HUDEP-2 (cell line): ENCODE data around the gene CHRNA9.
A peak's percentile ranks its signal among the peaks of the same experiment; 100 is the strongest.

Experiments
- DNase-seq, 76 experiments: peaks; one replicate each; lab custom pipeline; 2025; ENCODE audit not compliant: unreplicated experiment in 76 of 76; lab: John Stamatoyannopoulos, UW

The CHRNA9 gene

GRCh38 chr4:40333921-40334352, 1.2 kb upstream of the CHRNA9 start:
- no peak for DNase-seq

- DNase-seq = peak in 1 of 76 experiments; percentile 0
Observed at GRCh38 chr4:40335525-40335894, 377 bp downstream of the CHRNA9 start.

GRCh38 chr4:40337051-40337450, 1.9 kb downstream of the CHRNA9 start:
- DNase-seq = no peak

- DNase-seq = no peak
Observed at GRCh38 chr4:40337523-40337922, 2.4 kb downstream of the CHRNA9 start.

- no peak for DNase-seq
Observed at GRCh38 chr4:40340030-40340429, 4.9 kb downstream of the CHRNA9 start.

- no peak for DNase-seq
Observed at GRCh38 chr4:40347472-40347871, 12.3 kb downstream of the CHRNA9 start.

- no peak for DNase-seq
Observed at GRCh38 chr4:40348000-40348399, 12.9 kb downstream of the CHRNA9 start.

- no peak for DNase-seq
Observed at GRCh38 chr4:40349561-40350198, 14.5 kb downstream of the CHRNA9 start.

- DNase-seq = peak in 1 of 76 experiments; percentile 3
Observed at GRCh38 chr4:40350627-40351227, 15.6 kb downstream of the CHRNA9 start.

- no peak for DNase-seq
Observed at GRCh38 chr4:40354158-40354557, 19.0 kb downstream of the CHRNA9 start.

- no peak for DNase-seq
Observed at GRCh38 chr4:40355131-40355530, 20.0 kb downstream of the CHRNA9 start.

GRCh38 chr4:40357738-40358137, 22.6 kb downstream of the CHRNA9 start:
- no peak for DNase-seq

GRCh38 chr4:40361338-40361737, 26.2 kb downstream of the CHRNA9 start:
- DNase-seq = no peak

GRCh38 chr4:40363382-40363920, 28.3 kb downstream of the CHRNA9 start:
- DNase-seq = no peak

- no peak for DNase-seq
Observed at GRCh38 chr4:40363945-40364344, 28.8 kb downstream of the CHRNA9 start.

GRCh38 chr4:40365766-40366165, 30.6 kb downstream of the CHRNA9 start:
- DNase-seq = no peak

GRCh38 chr4:40367451-40367850, 32.3 kb downstream of the CHRNA9 start:
- no peak for DNase-seq

- no peak for DNase-seq
Observed at GRCh38 chr4:40369437-40370274, 34.5 kb downstream of the CHRNA9 start.

GRCh38 chr4:40372651-40373050, 37.5 kb downstream of the CHRNA9 start:
- no peak for DNase-seq

- DNase-seq = no peak
Observed at GRCh38 chr4:40373636-40374035, 38.5 kb downstream of the CHRNA9 start.

GRCh38 chr4:40375095-40375494, 40.0 kb downstream of the CHRNA9 start:
- no peak for DNase-seq
